GM12878 (cell line): ENCODE measurements around the gene NUB1. TPM values are rescaled to one million over a fixed set of nuclear protein-coding genes. Genes with fewer than 3 reads are reported as not detected.

Experiments used
- ATAC-seq: fragments of 200-7000 bp; cut with Tn5 transposase; 3 replicates; pipeline ENCODE4 v1.9.1; 2020; ENCODE audit warnings: mild to moderate bottlenecking, moderate library complexity
- BruUV-seq: library from RNA; stranded (reverse); fragments of 400-500 nt; replicated peaks from 2 replicates; lab custom pipeline; 2021; lab: Mats Ljungman, UMichigan
- CTCF ChIA-PET: fragments of 300-600 bp; sonication (Branson Sonifier 250); formaldehyde crosslinking; extraction: SDS; loops from one replicate; lab custom pipeline; 2021; ENCODE audit warnings: inconsistent platforms; lab: Yijun Ruan, JAX
- POLR2A ChIA-PET: fragments of 350-600 bp; formaldehyde crosslinking; extraction: SDS; loops from one replicate; lab custom pipeline; 2021; ENCODE audit warnings: inconsistent platforms; lab: Charles Lee
- RAD21 ChIA-PET: fragments of 300-600 bp; sonication (Branson Sonifier 250); formaldehyde crosslinking; loops from one replicate; lab custom pipeline; 2023; ENCODE audit warnings: antibody characterized with exemption; ENCODE audit not compliant: unreplicated experiment; lab: Charles Lee
- SMC1A ChIA-PET: fragments of 300-600 bp; sonication (Branson Sonifier 250); formaldehyde crosslinking; loops from one replicate; lab custom pipeline; 2023; ENCODE audit not compliant: unreplicated experiment, uncharacterized antibody; lab: Charles Lee
- DNase-seq: peaks from one replicate; pipeline ENCODE4 v3.0.0-alpha.2; 2011; ENCODE audit warnings: low read depth, low spot score
- FAIRE-seq: peaks from 3 replicates; lab custom pipeline; 2011; peaks lifted over from hg19 to GRCh38; lab: Jason Lieb, UNC
- H2AFZ ChIP-seq: 2 replicates; pipeline ENCODE4 v1.6.0; 2011; ENCODE audit warnings: low read depth, low read length, control low read depth; ENCODE audit not compliant: control insufficient read depth
- H3K27ac ChIP-seq: 2 replicates; pipeline ENCODE4 v1.5.1; 2011; ENCODE audit warnings: control low read depth; ENCODE audit not compliant: control insufficient read depth, insufficient read depth
- H3K27me3 ChIP-seq, 2 experiments: replicated peaks in 1 of 2; 2 replicates each; pipeline versions ENCODE4 v1.6.0 to v1.6.1; 2011; ENCODE audit warnings: low read length in 1 of 2; ENCODE audit not compliant: control insufficient read depth in 2 of 2, insufficient read depth in 2 of 2
- H3K36me3 ChIP-seq, 2 experiments: 2 replicates each; pipeline ENCODE4 v1.5.1; 2011; ENCODE audit warnings: low read length in 1 of 2; ENCODE audit not compliant: control insufficient read depth in 2 of 2, insufficient read depth in 2 of 2
- H3K4me1 ChIP-seq: 2 replicates; pipeline ENCODE4 v1.6.1; 2011; ENCODE audit warnings: mild to moderate bottlenecking, low read length, moderate library complexity, mixed read lengths; ENCODE audit not compliant: control insufficient read depth, insufficient read depth
- H3K4me2 ChIP-seq: 2 replicates; pipeline ENCODE4 v1.6.0; 2011; ENCODE audit warnings: control low read depth; ENCODE audit not compliant: control insufficient read depth, insufficient read depth
- H3K4me3 ChIP-seq: fragments of 200-600 bp; sonication (generic); 2 replicates; pipeline ENCODE4 v1.5.1; 2016
- H3K79me2 ChIP-seq: 2 replicates; pipeline ENCODE4 v1.6.0; 2011; ENCODE audit warnings: low read length; ENCODE audit not compliant: control insufficient read depth, insufficient read depth
- H3K9ac ChIP-seq: 2 replicates; pipeline ENCODE4 v1.8.0; 2011; ENCODE audit warnings: low read length, control low read depth, mixed read lengths; ENCODE audit not compliant: control insufficient read depth, insufficient read depth
- H3K9me3 ChIP-seq: replicated peaks from 3 replicates; pipeline ENCODE4 v1.5.1; 2011; ENCODE audit warnings: mild to moderate bottlenecking, low read length; ENCODE audit not compliant: control insufficient read depth, insufficient read depth
- H4K20me1 ChIP-seq: 2 replicates; pipeline ENCODE4 v1.6.0; 2011; ENCODE audit not compliant: control insufficient read depth, insufficient read depth
- BCL3 ChIP-seq: IDR thresholded peaks from 2 replicates; pipeline ENCODE4 v1.6.1; 2011; ENCODE audit warnings: borderline replicate concordance, low read depth, mild to moderate bottlenecking, moderate library complexity, low read length; ENCODE audit not compliant: insufficient read depth, poor library complexity, severe bottlenecking
- CBFB ChIP-seq: IDR thresholded peaks from 2 replicates; pipeline ENCODE4 v1.6.1; 2016; ENCODE audit warnings: antibody characterized with exemption, low read depth
- CTCF ChIP-seq, 3 experiments: IDR thresholded peaks in 2 of 3; conservative IDR thresholded peaks in 1 of 3; 2 replicates each; pipeline ENCODE4 v1.5.1; 2011; ENCODE audit warnings: low read depth in 3 of 3, low read length in 3 of 3, mild to moderate bottlenecking in 3 of 3, control low read depth in 2 of 3, moderate library complexity in 2 of 3, inconsistent platforms in 1 of 3, mixed read lengths in 1 of 3; ENCODE audit not compliant: control insufficient read depth in 2 of 3, insufficient read depth in 1 of 3; ENCODE audit errors: extremely low read depth in 1 of 3
- GABPA ChIP-seq: IDR thresholded peaks from 2 replicates; pipeline ENCODE4 v1.6.1; 2014; ENCODE audit warnings: antibody characterized with exemption, low read depth, mild to moderate bottlenecking, inconsistent platforms
- IKZF1 ChIP-seq: fragments of 450-650 bp; conservative IDR thresholded peaks from 2 replicates; pipeline ENCODE4 v1.6.1; 2017; ENCODE audit warnings: antibody characterized with exemption, mild to moderate bottlenecking
- KAT2A ChIP-seq: conservative IDR thresholded peaks from 2 replicates; pipeline ENCODE4 v1.6.1; 2011; ENCODE audit warnings: low read depth, low read length; ENCODE audit not compliant: control insufficient read depth
- KDM1A ChIP-seq: fragments of 200-600 bp; sonication (generic); IDR thresholded peaks from 2 replicates; pipeline ENCODE4 v1.6.1; 2016; ENCODE audit warnings: borderline replicate concordance
- MTA3 ChIP-seq: IDR thresholded peaks from 2 replicates; pipeline ENCODE4 v1.6.1; 2012; ENCODE audit warnings: low read length, inconsistent platforms, borderline replicate concordance
- POLR2AphosphoS5 ChIP-seq: IDR thresholded peaks from 2 replicates; pipeline ENCODE4 v1.6.1; 2011; ENCODE audit warnings: mild to moderate bottlenecking, low read length, inconsistent platforms
- SMAD5 ChIP-seq: IDR thresholded peaks from 2 replicates; pipeline ENCODE4 v1.6.1; 2016; ENCODE audit warnings: antibody characterized with exemption, low read depth
- ZBTB40 ChIP-seq: fragments of 450-650 bp; IDR thresholded peaks from 2 replicates; pipeline ENCODE4 v1.6.1; 2016; ENCODE audit warnings: mild to moderate bottlenecking, moderate library complexity, borderline replicate concordance
- ZNF207 ChIP-seq: fragments of 450-650 bp; IDR thresholded peaks from 2 replicates; pipeline ENCODE4 v1.6.1; 2014; ENCODE audit warnings: antibody characterized with exemption, mild to moderate bottlenecking, borderline replicate concordance
- WGBS: methylation state at CpG from one replicate; pipeline ENCODE4 v1.1.6; 2016; ENCODE audit warnings: low lambda C conversion rate; ENCODE audit not compliant: insufficient replicate concordance, insufficient coverage; ENCODE audit errors: missing lambda C conversion rate; 5-methylcytosine and 5-hydroxymethylcytosine counted together
- in situ Hi-C: fragments of 300-500 bp; cut with MboI; formaldehyde crosslinking; loops from 9 replicates; pipeline ENCODE4 v1.14.3; 2018; ENCODE audit warnings: mixed read lengths
- intact Hi-C: fragments of 100-400 bp; cut with micrococcal nuclease; formaldehyde crosslinking; loops from one replicate; pipeline ENCODE4 v1.14.2; 2022; ENCODE audit not compliant: unreplicated experiment
- polyA plus RNA-seq, 11 experiments: library from polyadenylated mRNA; depleted of rRNA in 4 of 11; unstranded in 6 of 11; stranded (reverse) in 5 of 11; fragments of >200 nt; fragmentation: Nextera tagmentation in 4 of 11; fragmentation: Illumina TruSeq in 1 of 11; extraction: Ambion mirVana in 4 of 11; extraction: Trizol in 1 of 11; gene quantifications; 1 replicate in 1 of 11; 2 replicates in 10 of 11; pipeline versions ENCODE4 v1.2.1 to v1.2.3, GENCODE V29; 2011 to 2016; ENCODE audit warnings: inconsistent platforms in 2 of 11, missing spikeins in 2 of 11, low read depth in 1 of 11
- total RNA-seq, 4 experiments: library from RNA; depleted of rRNA in 3 of 4; stranded (reverse); fragments of >200 nt in 3 of 4; fragmentation: Illumina TruSeq in 1 of 4; extraction: Trizol in 1 of 4; gene quantifications; 2 replicates each; pipeline versions ENCODE4 v1.2.1 to v1.2.3, GENCODE V29; 2013 to 2021

The NUB1 gene
- total and polyA plus RNA-seq, 10 of the 15 experiments (the other 5 are each of a cell fraction or from before 2014, with no cell fraction given): 24.1 to 102 (median 49.0) TPM

GRCh38 chr7:151385626-151386300, 44.2 kb downstream of the NUB1 start (continued):
- TF ChIP-seq ZBTB40 (no peak), MTA3 (no peak)

- Histone ChIP-seq H3K36me3 (no peaks in the 10 kb centered on the region), H3K4me2 (no peak overlapping the region), H3K4me3 (no peak overlapping the region), H3K9me3 (no peaks in the 10 kb centered on the region; the same call in 2 of the 3 replicates), H4K20me1 (no peaks in the 10 kb centered on the region), H3K4me1 (no peaks in the 10 kb centered on the region), H3K9ac (no peak overlapping the region), H3K79me2 (no peaks in the 10 kb centered on the region), H3K27me3 (peaks cover 2 to 3% of the 10 kb centered on the region in 2 experiments; a peak in 3 of 4 replicates), H2AFZ (no peak overlapping the region), H3K27ac (no peak overlapping the region)
- 38% methylated on average over 16 of the region's 16 CpGs for WGBS
- POLR2A ChIA-PET: no interaction called here
- no peak for DNase-seq
- BruUV-seq: no TSS peak
- CTCF ChIA-PET: no interaction called here
- intact Hi-C loops (no loop called here), in situ Hi-C loops (no loop called here)
- RAD21 ChIA-PET: no interaction called here
- no peak for ATAC-seq
- SMC1A ChIA-PET: no interaction called here
- no peak for FAIRE-seq
- no peak for TF ChIP-seq GABPA
- no peak for TF ChIP-seq ZNF207
- TF ChIP-seq BCL3: no peak
- TF ChIP-seq KAT2A: no peak
- TF ChIP-seq KDM1A: no peak
- no peak for TF ChIP-seq SMAD5
- TF ChIP-seq IKZF1: no peak
- no peak for TF ChIP-seq POLR2AphosphoS5
- TF ChIP-seq CBFB: no peak
- no peak for TF ChIP-seq CTCF (IDR thresholded peaks at IDR 0.05 in 2 of 3, conservative IDR thresholded peaks at IDR 0.05 in 1 of 3; ENCODE audit: control insufficient read depth in 2 of 3, extremely low read depth in 1 of 3, insufficient read depth in 1 of 3, low read depth in 3 of 3, low read length in 3 of 3)
These were observed 44.9 kb downstream of the NUB1 start for GRCh38 chr7:151386301-151387160.
